Upper lobe of right lung (tissue), 1 donor: Measurements from ENCODE around the gene FAM43A. TPM values are rescaled to one million over a fixed set of nuclear protein-coding genes. Genes with fewer than 3 reads are reported as not detected.
A peak's percentile ranks its signal among the peaks of the same experiment; 100 is the strongest.

Source experiments
- ATAC-seq: fragments of 200-7000 bp; cut with Tn5 transposase; one replicate; pipeline ENCODE4 v1.9.1; 2020; ENCODE audit warnings: mild to moderate bottlenecking, moderate library complexity
- DNase-seq: peaks from one replicate; pipeline ENCODE4 v3.0.0-alpha.2; 2020
- H3K27ac ChIP-seq: fragments of 200-600 bp; one replicate; pipeline ENCODE4 v1.8.0; 2022
- H3K27me3 ChIP-seq: fragments of 200-600 bp; one replicate; pipeline ENCODE4 v1.8.0; 2022; ENCODE audit warnings: mild to moderate bottlenecking
- H3K36me3 ChIP-seq: fragments of 200-600 bp; one replicate; pipeline ENCODE4 v1.8.0; 2022
- H3K4me1 ChIP-seq: fragments of 200-600 bp; one replicate; pipeline ENCODE4 v1.8.0; 2022
- H3K4me3 ChIP-seq: fragments of 200-600 bp; one replicate; pipeline ENCODE4 v1.8.0; 2022; ENCODE audit warnings: mild to moderate bottlenecking
- H3K9me3 ChIP-seq: fragments of 200-600 bp; one replicate; pipeline ENCODE4 v1.8.0; 2022
- intact Hi-C: fragments of 100-400 bp; cut with DNase I; formaldehyde crosslinking; loops from one replicate; pipeline ENCODE4 v1.11.0; 2022
- long read RNA-seq: library from polyadenylated mRNA; unstranded; transcript quantifications from one replicate; pipeline ENCODE4 v2.0.0, GENCODE V29; 2021
- total RNA-seq: library from RNA; stranded (reverse); fragmentation: NEBNext Ultra II Directional; extraction: Animal tissue kit (Norgen Biotek cat#: 25700); gene quantifications from one replicate; pipeline ENCODE4 v1.2.1, GENCODE V29; 2021
- TF ChIP-seq, protein P1 (sequence below): fragments of 200-600 bp; IDR thresholded peaks from one replicate; pipeline ENCODE4 v1.8.0; 2022; ENCODE audit warnings: antibody characterized with exemption
- donor health status: DM: no; HTN: yes; CAD: no; lungs with severe emphysema.

The FAM43A gene, protein sequence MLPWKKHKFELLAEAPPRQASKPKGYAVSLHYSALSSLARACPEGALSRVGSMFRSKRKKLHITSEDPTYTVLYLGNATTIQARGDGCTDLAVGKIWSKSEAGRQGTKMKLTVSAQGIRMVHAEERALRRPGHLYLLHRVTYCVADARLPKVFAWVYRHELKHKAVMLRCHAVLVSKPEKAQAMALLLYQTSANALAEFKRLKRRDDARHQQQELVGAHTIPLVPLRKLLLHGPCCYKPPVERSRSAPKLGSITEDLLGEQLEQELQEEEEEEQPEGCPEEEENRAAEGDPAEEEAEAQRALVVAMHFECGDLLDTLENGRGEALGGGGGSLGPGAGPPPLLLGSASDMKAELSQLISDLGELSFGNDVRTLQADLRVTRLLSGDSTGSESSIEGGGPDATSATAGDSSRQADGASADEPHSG
- total RNA-seq: 25.7 TPM
- long read RNA-seq, transcript FAM43A-201 (1 exons, 2,494 nt): major isoform, 52 of 54 reads
- long read RNA-seq, partial matches to known transcripts: 0 of 54 reads
- long read RNA-seq, other reads (novel, unspliced or antisense): 2 of 54 reads

DNA sequence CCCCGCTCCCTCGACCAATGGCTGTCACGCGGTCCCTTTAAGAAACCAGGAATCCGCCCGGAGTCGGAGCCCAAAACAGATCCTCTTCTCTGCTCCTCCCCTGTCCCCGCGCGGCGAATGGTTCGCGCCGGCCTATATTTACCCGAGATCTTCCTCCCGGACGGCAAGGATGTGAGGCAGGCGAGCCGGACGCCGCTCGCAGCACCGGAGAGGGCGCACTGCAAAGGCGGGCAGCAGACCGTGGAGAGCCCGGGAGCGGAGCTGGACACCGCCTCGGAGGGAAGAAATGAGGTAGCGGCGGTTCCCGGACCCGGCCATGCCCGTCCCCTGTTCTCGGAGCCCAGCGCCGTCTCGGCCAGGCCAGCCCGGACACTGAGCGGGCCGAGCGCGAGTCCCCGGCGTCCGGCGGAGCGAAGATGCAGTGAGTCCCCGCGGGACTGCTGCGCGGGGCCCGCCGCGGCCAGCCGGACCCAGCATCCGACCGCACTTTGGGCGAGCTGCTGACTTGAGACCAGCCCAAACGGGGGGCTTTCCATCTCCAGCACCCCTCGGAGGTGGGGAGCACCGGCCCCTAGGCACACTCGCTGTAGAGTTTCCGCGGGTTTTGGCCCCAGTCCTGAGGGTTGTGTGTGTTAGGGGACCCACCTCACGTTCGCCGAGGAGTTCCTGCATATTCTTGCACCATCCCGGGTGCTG, at the start of gene FAM43A:
FAM43A (plus strand) TSS at position 166 of the 696 bp plus-strand sequence. CDS start 944 bp downstream, outside the sequence.
- Histone ChIP-seq H3K27ac (peak within 1 kb of the TSS; percentile 83), H3K27me3 (no peaks in the 10 kb centered on the region), H3K4me3 (peak within 1 kb of the TSS; percentile 72), H3K4me1 (peaks cover 49% of the 10 kb centered on the region), H3K9me3 (no peaks in the 10 kb centered on the region), H3K36me3 (no peaks in the 10 kb centered on the region)
- peak; percentile 92 for DNase-seq
- ATAC-seq: peak; percentile 85
- TF ChIP-seq, protein P1, sequence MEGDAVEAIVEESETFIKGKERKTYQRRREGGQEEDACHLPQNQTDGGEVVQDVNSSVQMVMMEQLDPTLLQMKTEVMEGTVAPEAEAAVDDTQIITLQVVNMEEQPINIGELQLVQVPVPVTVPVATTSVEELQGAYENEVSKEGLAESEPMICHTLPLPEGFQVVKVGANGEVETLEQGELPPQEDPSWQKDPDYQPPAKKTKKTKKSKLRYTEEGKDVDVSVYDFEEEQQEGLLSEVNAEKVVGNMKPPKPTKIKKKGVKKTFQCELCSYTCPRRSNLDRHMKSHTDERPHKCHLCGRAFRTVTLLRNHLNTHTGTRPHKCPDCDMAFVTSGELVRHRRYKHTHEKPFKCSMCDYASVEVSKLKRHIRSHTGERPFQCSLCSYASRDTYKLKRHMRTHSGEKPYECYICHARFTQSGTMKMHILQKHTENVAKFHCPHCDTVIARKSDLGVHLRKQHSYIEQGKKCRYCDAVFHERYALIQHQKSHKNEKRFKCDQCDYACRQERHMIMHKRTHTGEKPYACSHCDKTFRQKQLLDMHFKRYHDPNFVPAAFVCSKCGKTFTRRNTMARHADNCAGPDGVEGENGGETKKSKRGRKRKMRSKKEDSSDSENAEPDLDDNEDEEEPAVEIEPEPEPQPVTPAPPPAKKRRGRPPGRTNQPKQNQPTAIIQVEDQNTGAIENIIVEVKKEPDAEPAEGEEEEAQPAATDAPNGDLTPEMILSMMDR: peak; percentile 25
- intact Hi-C loops: loop anchor here (5.0 kb wide), 1 partner anchor 421 kb away; no protein-coding TSS in a partner anchor

DNA sequence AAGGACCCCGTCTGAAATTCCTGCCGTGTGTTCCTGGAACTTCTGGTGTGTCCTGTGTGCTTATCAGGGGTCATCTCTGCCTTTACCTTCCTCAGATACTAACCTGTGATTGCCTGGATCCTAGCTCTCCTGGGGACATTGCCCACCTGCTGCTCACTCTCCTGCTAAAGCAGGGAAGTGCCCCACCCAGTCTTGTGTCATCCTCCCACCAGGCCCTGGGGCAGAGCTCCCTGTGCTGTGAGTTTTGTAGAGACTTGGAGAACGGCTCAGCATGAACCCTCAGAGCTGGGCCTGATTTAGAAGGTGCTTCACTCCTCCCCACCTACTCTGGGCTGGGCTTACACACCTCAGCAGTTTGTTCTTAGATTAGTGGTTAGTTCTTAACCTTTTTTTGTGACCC, 48.6 kb upstream of the FAM43A start:
- no peaks in the 10 kb centered on the region for H3K27me3 ChIP-seq
- H3K4me3 ChIP-seq: no peak overlapping the region
- no peaks in the 10 kb centered on the region for H3K9me3 ChIP-seq
- peaks cover 3% of the 10 kb centered on the region for H3K4me1 ChIP-seq
- DNase-seq: no peak
- no peak overlapping the region for H3K27ac ChIP-seq
- ATAC-seq: no peak
- intact Hi-C loops: no loop called here
- peaks cover 22% of the 10 kb centered on the region for H3K36me3 ChIP-seq
- TF ChIP-seq, protein P1: no peak

DNA sequence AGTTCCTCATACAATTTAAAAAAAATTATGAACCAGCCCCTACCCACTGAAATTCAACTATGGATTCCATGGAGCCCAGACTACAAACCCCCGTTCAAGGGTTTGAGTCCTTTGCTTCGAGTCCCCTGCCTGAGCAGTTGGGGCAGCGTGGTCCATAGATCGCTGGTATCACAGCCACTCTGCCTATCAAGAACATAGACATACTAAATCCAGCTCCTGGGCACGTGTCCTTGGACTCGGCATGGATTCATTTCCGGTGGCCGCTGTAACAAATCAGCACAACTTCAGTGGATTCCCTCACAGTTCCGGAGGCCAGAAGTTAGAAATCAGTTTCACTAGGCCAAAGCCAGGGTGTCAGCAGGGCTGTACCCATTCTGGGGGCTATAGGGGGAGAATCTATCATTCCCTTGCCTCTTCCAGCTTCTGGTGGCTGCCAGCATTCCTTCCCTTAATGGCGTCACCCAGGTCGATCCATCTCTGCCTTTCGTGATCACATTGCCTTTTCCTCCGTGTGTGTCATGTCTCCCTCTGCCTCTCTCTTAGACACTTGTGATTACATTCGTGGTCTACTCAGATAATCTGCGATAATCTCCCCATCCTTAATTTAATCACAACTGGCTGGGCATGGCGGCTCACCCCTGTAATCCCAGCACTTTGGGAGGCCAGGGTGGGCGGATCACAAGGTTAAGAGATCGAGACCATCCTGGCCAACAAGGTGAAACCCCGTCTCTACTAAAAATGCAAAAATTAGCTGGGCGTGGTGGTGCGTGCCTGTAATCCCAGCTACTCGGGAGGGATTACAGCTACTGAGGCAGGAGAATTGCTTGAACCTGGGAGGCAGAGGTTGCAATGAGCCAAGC, 47.9 kb upstream of the FAM43A start:
- Histone ChIP-seq H3K4me1 (peaks cover 3% of the 10 kb centered on the region), H3K36me3 (peaks cover 29% of the 10 kb centered on the region), H3K9me3 (no peaks in the 10 kb centered on the region), H3K4me3 (no peak overlapping the region), H3K27me3 (no peaks in the 10 kb centered on the region), H3K27ac (no peak overlapping the region)
- DNase-seq (no peak), ATAC-seq (no peak)
- intact Hi-C loops: no loop called here
- TF ChIP-seq, protein P1: no peak

DNA sequence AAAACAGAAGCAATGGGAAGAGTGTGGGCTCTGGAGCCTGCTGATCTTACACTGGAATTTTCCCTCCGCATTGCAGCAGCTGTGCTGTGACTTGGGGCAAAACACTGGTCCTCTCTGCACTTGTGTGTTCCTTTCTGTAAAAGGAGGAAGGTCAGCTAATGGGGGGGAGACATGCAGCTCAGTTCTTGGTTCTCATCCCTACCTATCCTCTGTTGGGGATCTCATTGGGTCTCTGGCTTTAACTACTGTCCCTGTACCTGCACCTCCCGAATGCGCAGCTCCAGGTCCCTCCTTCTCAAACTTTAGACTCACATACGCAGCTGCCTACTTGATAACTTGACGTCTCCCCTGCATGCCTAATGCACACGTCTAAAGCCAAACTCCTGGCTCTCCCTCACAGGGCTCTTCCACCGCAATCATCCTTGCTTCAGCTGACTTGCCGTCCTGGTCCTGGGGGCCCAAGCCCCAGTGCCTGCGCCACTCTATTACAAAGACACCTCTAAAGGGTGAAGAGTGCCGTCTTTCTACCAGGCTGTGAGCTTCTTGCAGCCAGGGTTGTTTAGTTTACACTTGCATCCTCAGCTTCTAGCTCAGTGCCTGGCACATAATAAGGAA, 46.6 kb upstream of the FAM43A start:
- TF ChIP-seq, protein P1: no peak
- Histone ChIP-seq H3K27me3 (no peaks in the 10 kb centered on the region), H3K27ac (peak overlapping the region; percentile 63), H3K4me1 (peaks cover 3% of the 10 kb centered on the region), H3K4me3 (no peak overlapping the region), H3K36me3 (peaks cover 41% of the 10 kb centered on the region), H3K9me3 (no peaks in the 10 kb centered on the region)
- intact Hi-C loops: no loop called here
- DNase-seq (no peak), ATAC-seq (no peak)

DNA sequence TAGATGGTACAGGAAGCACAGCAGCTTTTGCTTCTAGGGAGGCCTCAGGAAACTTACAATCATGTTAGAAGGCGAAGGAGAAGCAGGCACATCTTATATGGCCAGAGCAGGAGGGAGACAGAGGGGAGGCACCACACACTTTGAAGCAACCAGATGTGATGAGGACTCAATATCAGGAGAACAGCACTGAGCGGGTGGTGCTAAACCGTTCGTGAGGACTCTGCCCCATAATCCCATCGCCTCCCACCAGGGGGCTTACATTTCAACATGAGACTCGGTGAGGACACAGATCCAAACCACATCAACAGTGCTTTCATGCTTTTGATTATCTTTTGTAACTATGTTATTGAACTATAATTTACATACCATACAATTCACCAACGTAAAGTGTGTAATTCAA, 44.9 kb upstream of the FAM43A start:
- no peaks in the 10 kb centered on the region for H3K9me3 ChIP-seq
- no peak overlapping the region for H3K4me3 ChIP-seq
- H3K27me3 ChIP-seq: no peaks in the 10 kb centered on the region
- DNase-seq (no peak), ATAC-seq (no peak)
- H3K36me3 ChIP-seq: peaks cover 55% of the 10 kb centered on the region
- H3K27ac ChIP-seq: peak overlapping the region; percentile 49
- intact Hi-C loops: no loop called here
- TF ChIP-seq, protein P1: no peak
- peaks cover 3% of the 10 kb centered on the region for H3K4me1 ChIP-seq
